Inflammatory macrophage treated with lipopolysaccharide for 1 hour (primary cell): ENCODE measurements around the gene CD34.

ENCODE experiments used
- DNase-seq, 2 donors: peaks; one replicate each; pipeline ENCODE4 v3.0.0-alpha.2; 2020 to 2022

CD34 gene

GRCh38 chr1:207871117-207871649 is 39.7 kb downstream of the CD34 start:
- no peak for DNase-seq

- DNase-seq = no peak
Observed at GRCh38 chr1:207870306-207871031, 40.5 kb downstream of the CD34 start.

GRCh38 chr1:207869859-207870258 is 41.1 kb downstream of the CD34 start:
- no peak for DNase-seq

- DNase-seq = peak; percentile 74 to 90
Observed at GRCh38 chr1:207868774-207869721, 41.9 kb downstream of the CD34 start.

GRCh38 chr1:207868251-207868773 is 42.6 kb downstream of the CD34 start:
- DNase-seq = no peak

GRCh38 chr1:207867136-207868109 is 43.5 kb downstream of the CD34 start:
- DNase-seq = peak in 1 of 2 donors; percentile 51

- peak in 1 of 2 donors; percentile 62 for DNase-seq
Observed at GRCh38 chr1:207866471-207867135, 44.3 kb downstream of the CD34 start.

- DNase-seq = peak; percentile 31 to 45
Observed at GRCh38 chr1:207863893-207864535, 46.9 kb downstream of the CD34 start.

- DNase-seq = no peak
Observed at GRCh38 chr1:207862241-207862787, 48.6 kb downstream of the CD34 start.

GRCh38 chr1:207861442-207862177 is 49.3 kb downstream of the CD34 start:
- no peak for DNase-seq

- no peak for DNase-seq
Observed at GRCh38 chr1:207860531-207860930, 50.4 kb downstream of the CD34 start.

- DNase-seq = no peak
Observed at GRCh38 chr1:207858806-207859205, 52.1 kb downstream of the CD34 start.

- DNase-seq = no peak
Observed at GRCh38 chr1:207858281-207858680, 52.6 kb downstream of the CD34 start.

GRCh38 chr1:207857447-207857846 is 53.5 kb downstream of the CD34 start:
- DNase-seq = no peak

- DNase-seq = no peak
Observed at GRCh38 chr1:207856276-207857023, 54.5 kb downstream of the CD34 start.

- no peak for DNase-seq
Observed at GRCh38 chr1:207854001-207854400, 56.9 kb downstream of the CD34 start.

GRCh38 chr1:207853372-207853757 is 57.6 kb downstream of the CD34 start:
- DNase-seq = no peak

- no peak for DNase-seq
Observed at GRCh38 chr1:207852576-207853371, 58.2 kb downstream of the CD34 start.
